Inferior parietal cortex (tissue), 1 donor: Measurements from ENCODE around the gene CCDC190.
"Not testable (repeated sequence)": the region's sequence is repeated elsewhere in the genome, so short reads cannot be mapped to it uniquely, and the experiment has no call there.

Source experiments
- DNase-seq: peaks from one replicate; pipeline ENCODE4 v3.0.0-alpha.2; 2016; ENCODE audit errors: extremely low spot score

Gene CCDC190

GRCh38 chr1:162861101-162861500, at the start of gene CCDC190:
TSS of gene CCDC190 (minus strand) at chr1:162861175. CDS start at chr1:162859646, 1,529 bp downstream.
- no peak for DNase-seq

- no peak for DNase-seq
Observed at GRCh38 chr1:162910161-162910560, 49.2 kb upstream of the CCDC190 start.

GRCh38 chr1:162908780-162909179, 47.8 kb upstream of the CCDC190 start:
- DNase-seq: no peak

- no peak for DNase-seq
Observed at GRCh38 chr1:162908236-162908635, 47.3 kb upstream of the CCDC190 start.

GRCh38 chr1:162906485-162906884, 45.5 kb upstream of the CCDC190 start:
- no peak for DNase-seq

GRCh38 chr1:162905174-162906158, 44.5 kb upstream of the CCDC190 start:
- DNase-seq: no peak

- no peak for DNase-seq
Observed at GRCh38 chr1:162904579-162904978, 43.6 kb upstream of the CCDC190 start.

- no peak for DNase-seq
Observed at GRCh38 chr1:162904023-162904422, 43.0 kb upstream of the CCDC190 start.

GRCh38 chr1:162903246-162903645, 42.3 kb upstream of the CCDC190 start:
- DNase-seq: no peak

GRCh38 chr1:162902416-162902815, 41.4 kb upstream of the CCDC190 start:
- no peak for DNase-seq

- no peak for DNase-seq
Observed at GRCh38 chr1:162901243-162901642, 40.3 kb upstream of the CCDC190 start.

GRCh38 chr1:162899422-162900146, 38.6 kb upstream of the CCDC190 start:
- DNase-seq: no peak

- DNase-seq: no peak
Observed at GRCh38 chr1:162893612-162893908, 32.6 kb upstream of the CCDC190 start.

GRCh38 chr1:162892906-162893611, 32.1 kb upstream of the CCDC190 start:
- no peak for DNase-seq

GRCh38 chr1:162889989-162890388, 29.0 kb upstream of the CCDC190 start:
- DNase-seq: no peak

- no peak for DNase-seq
Observed at GRCh38 chr1:162886705-162887104, 25.7 kb upstream of the CCDC190 start.

- DNase-seq: no peak
Observed at GRCh38 chr1:162885265-162885664, 24.3 kb upstream of the CCDC190 start.

GRCh38 chr1:162884831-162885230, 23.9 kb upstream of the CCDC190 start:
- no peak for DNase-seq

GRCh38 chr1:162882248-162882674, 21.3 kb upstream of the CCDC190 start:
- peak; percentile 44 for DNase-seq

- no peak for DNase-seq
Observed at GRCh38 chr1:162881590-162881989, 20.6 kb upstream of the CCDC190 start.

- not testable (repeated sequence) for DNase-seq
Observed at GRCh38 chr1:162880617-162881016, 19.6 kb upstream of the CCDC190 start.

- peak; percentile 82 for DNase-seq
Observed at GRCh38 chr1:162878000-162878596, 17.1 kb upstream of the CCDC190 start.
